ENCODE data around the gene PTPRM. TPM values are rescaled to one million over a fixed set of nuclear protein-coding genes. Genes with fewer than 3 reads are reported as not detected.

PTPRM gene
- total RNA-seq, 1 experiment from 2014 or later: 1.6 TPM

- ChIA-PET CTCF (no interaction called here), POLR2A (no interaction called here)
- Histone ChIP-seq H3K4me1 (ENCODE audit: control insufficient read depth, insufficient read depth, low read length) (no peaks in the 10 kb centered on the region), H3K4me3 (ENCODE audit: low read depth in 2 of 2, low read length in 2 of 2) (no peak overlapping the region), H3K27ac (ENCODE audit: low read length) (no peak overlapping the region), H3K36me3 (ENCODE audit: control insufficient read depth, insufficient read depth, low read length) (no peaks in the 10 kb centered on the region), H3K27me3 (ENCODE audit: control insufficient read depth, insufficient read depth, low read length) (no peaks in the 10 kb centered on the region), H3K9me3 (ENCODE audit: control insufficient read depth, insufficient read depth, low read depth, low read length) (no peaks in the 10 kb centered on the region)
- ATAC-seq: no peak
- no peak for DNase-seq (ENCODE audit: low read depth, low spot score)
- intact Hi-C loops (cut with micrococcal nuclease; ENCODE audit: unreplicated experiment) (no loop called here), in situ Hi-C loops (cut with HindIII; ENCODE audit: low pct_unique_long_range_greater_than_20kb, low sequenced_read_pairs) (no loop called here)
- BruUV-seq (replicated peaks): no TSS peak
- TF ChIP-seq REST (IDR thresholded peaks at IDR 0.05; ENCODE audit: insufficient read depth in 1 of 2, low read depth in 2 of 2, low read length in 1 of 2) (no peak), POLR2AphosphoS5 (IDR thresholded peaks at IDR 0.05; ENCODE audit: low read depth, low read length) (no peak), SIN3A (IDR thresholded peaks at IDR 0.05; ENCODE audit: borderline replicate concordance, insufficient read depth, low read depth, low read length) (no peak), CTCF (IDR thresholded peaks at IDR 0.05) (no peak)
Measured at GRCh38 chr18:7678389-7678788, 111.3 kb downstream of the PTPRM start.

GRCh38 chr18:7678801-7679200, 111.7 kb downstream of the PTPRM start:
- H3K9me3 ChIP-seq (ENCODE audit: control insufficient read depth, insufficient read depth, low read depth, low read length): no peaks in the 10 kb centered on the region
- H3K36me3 ChIP-seq (ENCODE audit: control insufficient read depth, insufficient read depth, low read length): no peaks in the 10 kb centered on the region
- no TSS peak for BruUV-seq (replicated peaks)
- ATAC-seq (no peak), DNase-seq (ENCODE audit: low read depth, low spot score) (no peak)
- H3K4me3 ChIP-seq (ENCODE audit: low read depth in 2 of 2, low read length in 2 of 2): no peak overlapping the region
- H3K27me3 ChIP-seq (ENCODE audit: control insufficient read depth, insufficient read depth, low read length): no peaks in the 10 kb centered on the region
- in situ Hi-C loops (cut with HindIII; ENCODE audit: low pct_unique_long_range_greater_than_20kb, low sequenced_read_pairs) (no loop called here), intact Hi-C loops (cut with micrococcal nuclease; ENCODE audit: unreplicated experiment) (no loop called here)
- no peaks in the 10 kb centered on the region for H3K4me1 ChIP-seq (ENCODE audit: control insufficient read depth, insufficient read depth, low read length)
- CTCF ChIA-PET: no interaction called here
- POLR2A ChIA-PET: no interaction called here
- H3K27ac ChIP-seq (ENCODE audit: low read length): no peak overlapping the region
- TF ChIP-seq POLR2AphosphoS5 (IDR thresholded peaks at IDR 0.05; ENCODE audit: low read depth, low read length): no peak
- no peak for TF ChIP-seq TCF7L2 (IDR thresholded peaks at IDR 0.05; ENCODE audit: low read depth, low read length)
- no peak for TF ChIP-seq SIN3A (IDR thresholded peaks at IDR 0.05; ENCODE audit: borderline replicate concordance, insufficient read depth, low read depth, low read length)
- no peak for TF ChIP-seq CTCF (IDR thresholded peaks at IDR 0.05)
- no peak for TF ChIP-seq REST (IDR thresholded peaks at IDR 0.05; ENCODE audit: insufficient read depth in 1 of 2, low read depth in 2 of 2, low read length in 1 of 2)

All from Panc1 (cell line).